ENCODE results near the gene MYH13.

The MYH13 gene

DNA sequence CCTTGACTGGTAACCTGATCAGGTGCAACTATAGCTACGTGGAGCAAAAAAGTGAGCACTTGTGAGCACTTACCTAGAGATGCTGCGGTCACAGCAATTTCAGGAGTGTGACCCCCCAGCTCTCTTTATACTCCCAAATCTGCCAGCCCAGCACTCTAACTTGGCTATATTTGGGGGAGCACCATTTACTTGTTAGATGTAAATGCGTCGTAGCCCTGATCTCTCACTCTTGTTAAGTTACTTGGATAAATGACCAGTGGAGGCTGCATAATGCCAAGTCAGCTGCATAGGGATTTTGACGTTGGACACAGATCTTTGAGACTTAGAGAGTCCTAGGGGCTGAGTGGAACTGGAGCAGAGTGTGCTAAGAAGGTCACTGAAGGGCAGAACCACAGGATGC lies at the start of gene MYH13:
Gene MYH13 (minus strand): TSS at position 101 of the 400 bp plus-strand sequence. CDS start 8,476 bp downstream, outside the sequence.
- H3K27me3 ChIP-seq (ENCODE audit: insufficient read depth, low read length), result no peaks in the 10 kb centered on the region
- no peak within 1 kb of the TSS for H2AFZ ChIP-seq (ENCODE audit: low read depth, low read length)
- H3K4me3 ChIP-seq (ENCODE audit: low read length), result no peak within 1 kb of the TSS
- no peaks in the 10 kb centered on the region for H3K36me3 ChIP-seq (ENCODE audit: insufficient read depth, low read length)
- H3K9me3 ChIP-seq (ENCODE audit: low read length), result no peaks in the 10 kb centered on the region
- H3K4me1 ChIP-seq (ENCODE audit: insufficient read depth, low read length), result no peaks in the 10 kb centered on the region

- Histone ChIP-seq H3K4me3 (ENCODE audit: low read length) (no peak within 1 kb of the TSS), H3K9me3 (ENCODE audit: low read length) (no peaks in the 10 kb centered on the region), H3K36me3 (ENCODE audit: insufficient read depth, low read length) (no peaks in the 10 kb centered on the region), H3K27me3 (ENCODE audit: insufficient read depth, low read length) (no peaks in the 10 kb centered on the region), H2AFZ (ENCODE audit: low read depth, low read length) (no peak within 1 kb of the TSS), H3K4me1 (ENCODE audit: insufficient read depth, low read length) (no peaks in the 10 kb centered on the region)
Measured at GRCh38 chr17:10421900-10422542, 49.2 kb upstream of the MYH13 start, which contains the start of gene MYH8. MYH8 (minus strand) TSS chr17:10421950; CDS start chr17:10420227, 1,723 bp downstream.

GRCh38 chr17:10421211-10421610 lies 48.4 kb upstream of the MYH13 start:
- Histone ChIP-seq H3K4me1 (ENCODE audit: insufficient read depth, low read length) (no peaks in the 10 kb centered on the region), H3K4me3 (ENCODE audit: low read length) (no peak overlapping the region), H3K36me3 (ENCODE audit: insufficient read depth, low read length) (no peaks in the 10 kb centered on the region), H3K9me3 (ENCODE audit: low read length) (no peaks in the 10 kb centered on the region), H2AFZ (ENCODE audit: low read depth, low read length) (no peak overlapping the region), H3K27me3 (ENCODE audit: insufficient read depth, low read length) (no peaks in the 10 kb centered on the region)

DNA sequence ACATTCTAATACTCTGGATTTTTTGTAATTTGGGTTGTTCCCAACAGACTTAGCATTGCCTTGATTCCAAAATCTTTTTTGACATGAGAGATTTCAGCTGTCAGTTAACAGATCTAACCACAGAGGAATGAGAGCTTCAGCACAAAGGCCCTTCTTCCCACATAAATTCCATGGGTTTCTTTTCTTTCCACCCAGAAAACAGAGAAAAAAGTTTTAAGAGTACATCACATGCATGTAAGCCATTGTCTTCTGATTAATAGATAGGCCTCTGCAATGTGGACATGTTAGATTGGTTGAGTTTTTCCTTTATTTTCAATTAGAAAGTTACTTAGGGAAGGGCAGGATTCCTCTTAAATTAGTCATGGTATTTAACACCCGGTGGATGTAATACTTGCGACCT lies 48.0 kb upstream of the MYH13 start:
- H3K4me3 ChIP-seq (ENCODE audit: low read length), result no peak overlapping the region
- no peaks in the 10 kb centered on the region for H3K4me1 ChIP-seq (ENCODE audit: insufficient read depth, low read length)
- H3K9me3 ChIP-seq (ENCODE audit: low read length), result no peaks in the 10 kb centered on the region
- no peaks in the 10 kb centered on the region for H3K27me3 ChIP-seq (ENCODE audit: insufficient read depth, low read length)
- no peak overlapping the region for H2AFZ ChIP-seq (ENCODE audit: low read depth, low read length)
- H3K36me3 ChIP-seq (ENCODE audit: insufficient read depth, low read length), result no peaks in the 10 kb centered on the region

- H3K36me3 ChIP-seq (ENCODE audit: insufficient read depth, low read length), result no peaks in the 10 kb centered on the region
- no peak overlapping the region for H3K4me3 ChIP-seq (ENCODE audit: low read length)
- no peaks in the 10 kb centered on the region for H3K27me3 ChIP-seq (ENCODE audit: insufficient read depth, low read length)
- H3K9me3 ChIP-seq (ENCODE audit: low read length), result no peaks in the 10 kb centered on the region
- H2AFZ ChIP-seq (ENCODE audit: low read depth, low read length), result no peak overlapping the region
- no peaks in the 10 kb centered on the region for H3K4me1 ChIP-seq (ENCODE audit: insufficient read depth, low read length)
Measured at GRCh38 chr17:10417431-10417830, 44.6 kb upstream of the MYH13 start.

DNA sequence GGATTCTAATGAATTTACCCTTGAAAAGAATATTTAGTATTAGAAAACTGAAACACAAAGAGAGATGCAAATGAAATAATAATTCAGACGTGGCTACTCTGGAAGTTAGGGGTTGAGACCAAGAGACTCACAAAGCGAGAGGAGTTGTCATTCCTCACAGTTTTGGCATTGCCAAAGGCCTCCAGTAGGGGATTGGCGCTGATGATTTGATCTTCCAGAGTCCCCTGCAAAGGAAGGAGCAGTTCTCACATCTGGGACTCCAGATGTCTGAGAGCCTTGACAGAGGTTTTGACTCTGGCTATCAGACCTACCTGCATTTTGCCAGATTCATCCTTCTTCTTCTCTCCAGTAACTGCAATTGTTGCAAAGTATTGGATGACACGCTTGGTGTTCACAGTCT lies 42.4 kb upstream of the MYH13 start:
- H3K9me3 ChIP-seq (ENCODE audit: low read length), result no peaks in the 10 kb centered on the region
- no peaks in the 10 kb centered on the region for H3K36me3 ChIP-seq (ENCODE audit: insufficient read depth, low read length)
- H2AFZ ChIP-seq (ENCODE audit: low read depth, low read length), result no peak overlapping the region
- no peaks in the 10 kb centered on the region for H3K27me3 ChIP-seq (ENCODE audit: insufficient read depth, low read length)
- H3K4me3 ChIP-seq (ENCODE audit: low read length), result no peak overlapping the region
- no peaks in the 10 kb centered on the region for H3K4me1 ChIP-seq (ENCODE audit: insufficient read depth, low read length)

- Histone ChIP-seq H3K4me1 (ENCODE audit: insufficient read depth, low read length) (no peaks in the 10 kb centered on the region), H3K4me3 (ENCODE audit: low read length) (no peak overlapping the region), H2AFZ (ENCODE audit: low read depth, low read length) (no peak overlapping the region), H3K27me3 (ENCODE audit: insufficient read depth, low read length) (no peaks in the 10 kb centered on the region), H3K36me3 (ENCODE audit: insufficient read depth, low read length) (no peaks in the 10 kb centered on the region), H3K9me3 (ENCODE audit: low read length) (no peaks in the 10 kb centered on the region)
Measured at GRCh38 chr17:10403589-10403988, 30.8 kb upstream of the MYH13 start.

DNA sequence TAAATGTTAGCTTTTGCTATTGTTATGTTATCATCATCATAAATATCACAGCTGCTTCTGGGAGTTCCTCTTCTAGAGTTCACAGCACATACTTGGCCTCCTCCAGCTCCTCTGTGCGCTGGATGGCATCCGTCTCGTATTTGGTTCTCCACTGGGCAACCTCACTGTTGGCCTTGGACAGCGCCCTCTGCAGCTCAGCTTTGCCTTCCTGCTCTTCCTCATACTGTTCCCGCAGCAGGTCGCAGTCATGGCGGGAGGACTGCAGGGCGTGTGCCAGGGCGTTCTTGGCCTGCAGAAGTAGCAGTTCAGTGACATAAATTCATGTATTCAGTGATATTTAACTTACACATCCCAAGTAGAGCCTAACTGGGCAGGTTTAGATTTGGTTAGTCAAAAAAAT lies 25.5 kb upstream of the MYH13 start:
- Histone ChIP-seq H3K36me3 (ENCODE audit: insufficient read depth, low read length) (no peaks in the 10 kb centered on the region), H3K27me3 (ENCODE audit: insufficient read depth, low read length) (no peaks in the 10 kb centered on the region), H3K9me3 (ENCODE audit: low read length) (no peaks in the 10 kb centered on the region), H2AFZ (ENCODE audit: low read depth, low read length) (no peak overlapping the region), H3K4me1 (ENCODE audit: insufficient read depth, low read length) (no peaks in the 10 kb centered on the region), H3K4me3 (ENCODE audit: low read length) (no peak overlapping the region)

GRCh38 chr17:10396524-10397163 lies 23.8 kb upstream of the MYH13 start:
- Histone ChIP-seq H3K36me3 (ENCODE audit: insufficient read depth, low read length) (no peaks in the 10 kb centered on the region), H3K4me3 (ENCODE audit: low read length) (no peak overlapping the region), H2AFZ (ENCODE audit: low read depth, low read length) (no peak overlapping the region), H3K27me3 (ENCODE audit: insufficient read depth, low read length) (peaks cover 2% of the 10 kb centered on the region), H3K9me3 (ENCODE audit: low read length) (no peaks in the 10 kb centered on the region), H3K4me1 (ENCODE audit: insufficient read depth, low read length) (no peaks in the 10 kb centered on the region)

DNA sequence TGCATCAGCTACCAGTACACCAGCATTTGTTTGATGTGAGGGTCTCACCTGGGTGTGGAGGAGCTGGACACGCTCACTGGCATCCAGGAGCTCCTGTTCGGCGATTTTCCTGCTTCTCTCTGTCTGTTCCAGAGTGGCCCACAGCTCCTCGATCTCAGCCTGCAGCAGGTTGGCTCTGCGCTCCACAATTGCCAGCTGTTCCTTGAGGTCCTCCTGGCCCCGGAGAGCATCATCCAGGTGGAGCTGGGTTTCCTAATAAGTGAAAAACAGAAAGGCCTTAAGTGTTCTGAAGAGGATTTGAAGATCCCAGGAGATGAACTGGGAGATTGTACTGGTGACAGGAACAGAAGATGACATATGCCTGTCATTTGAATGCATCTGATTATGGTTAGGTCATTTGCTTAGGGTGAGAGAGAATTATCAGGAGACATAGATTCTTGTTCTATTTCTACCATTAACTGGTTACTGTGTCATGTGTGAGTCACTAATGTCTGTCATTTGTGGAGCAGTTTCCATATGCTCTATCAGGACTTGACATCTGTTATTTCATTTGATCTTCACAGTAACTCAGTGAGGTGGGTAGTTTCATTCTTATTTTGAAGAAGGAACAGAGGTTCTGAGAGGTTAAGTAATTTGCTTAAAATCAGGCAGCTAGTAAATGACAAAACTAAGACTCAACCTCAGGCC lies 21.5 kb upstream of the MYH13 start:
- Histone ChIP-seq H2AFZ (ENCODE audit: low read depth, low read length) (no peak overlapping the region), H3K4me3 (ENCODE audit: low read length) (no peak overlapping the region), H3K36me3 (ENCODE audit: insufficient read depth, low read length) (no peaks in the 10 kb centered on the region), H3K9me3 (ENCODE audit: low read length) (no peaks in the 10 kb centered on the region), H3K27me3 (ENCODE audit: insufficient read depth, low read length) (peaks cover 2% of the 10 kb centered on the region), H3K4me1 (ENCODE audit: insufficient read depth, low read length) (no peaks in the 10 kb centered on the region)

DNA sequence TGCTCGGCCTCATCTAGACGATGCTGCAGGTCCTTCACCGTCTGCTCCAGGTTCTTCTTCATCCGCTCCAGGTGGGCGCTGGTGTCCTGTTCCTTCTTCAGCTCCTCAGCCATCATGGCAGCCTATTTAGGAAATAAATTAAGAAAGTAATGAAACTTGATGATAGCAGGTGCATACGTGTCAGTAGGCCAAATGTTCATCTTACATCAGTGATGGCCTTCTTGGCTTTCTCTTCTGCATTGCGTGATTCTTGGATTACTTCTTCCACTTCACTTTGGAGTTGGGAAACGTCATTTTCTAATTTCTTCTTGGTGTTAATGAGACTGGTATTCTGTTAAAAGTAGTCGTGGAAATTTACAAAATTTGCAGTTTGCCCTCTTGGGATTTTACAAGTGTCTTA lies 20.1 kb upstream of the MYH13 start:
- H3K9me3 ChIP-seq (ENCODE audit: low read length), result no peaks in the 10 kb centered on the region
- H3K4me1 ChIP-seq (ENCODE audit: insufficient read depth, low read length), result no peaks in the 10 kb centered on the region
- H2AFZ ChIP-seq (ENCODE audit: low read depth, low read length), result no peak overlapping the region
- H3K4me3 ChIP-seq (ENCODE audit: low read length), result no peak overlapping the region
- no peaks in the 10 kb centered on the region for H3K36me3 ChIP-seq (ENCODE audit: insufficient read depth, low read length)
- peaks cover 2% of the 10 kb centered on the region for H3K27me3 ChIP-seq (ENCODE audit: insufficient read depth, low read length)

DNA sequence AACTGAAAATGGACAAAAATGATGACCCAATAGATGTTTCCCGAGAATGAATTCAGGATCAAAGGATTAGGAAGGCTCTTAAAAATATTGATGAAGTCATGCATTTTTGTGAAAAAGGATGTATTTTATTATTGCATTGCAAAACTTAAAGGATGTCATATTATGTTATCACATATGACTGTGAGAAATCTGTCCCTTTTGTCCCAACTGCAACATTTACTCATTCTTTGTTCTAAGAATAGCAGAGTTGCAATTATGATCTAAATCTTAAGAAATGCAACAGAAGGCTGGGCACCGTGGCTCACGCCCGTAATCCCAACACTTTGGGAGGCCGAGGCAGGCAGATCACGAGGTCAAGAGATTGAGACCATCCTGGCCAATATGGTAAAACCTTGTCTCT lies 13.1 kb upstream of the MYH13 start:
- no peak overlapping the region for H3K4me3 ChIP-seq (ENCODE audit: low read length)
- H3K36me3 ChIP-seq (ENCODE audit: insufficient read depth, low read length), result no peaks in the 10 kb centered on the region
- no peaks in the 10 kb centered on the region for H3K4me1 ChIP-seq (ENCODE audit: insufficient read depth, low read length)
- no peak overlapping the region for H2AFZ ChIP-seq (ENCODE audit: low read depth, low read length)
- H3K27me3 ChIP-seq (ENCODE audit: insufficient read depth, low read length), result no peaks in the 10 kb centered on the region
- no peaks in the 10 kb centered on the region for H3K9me3 ChIP-seq (ENCODE audit: low read length)

DNA sequence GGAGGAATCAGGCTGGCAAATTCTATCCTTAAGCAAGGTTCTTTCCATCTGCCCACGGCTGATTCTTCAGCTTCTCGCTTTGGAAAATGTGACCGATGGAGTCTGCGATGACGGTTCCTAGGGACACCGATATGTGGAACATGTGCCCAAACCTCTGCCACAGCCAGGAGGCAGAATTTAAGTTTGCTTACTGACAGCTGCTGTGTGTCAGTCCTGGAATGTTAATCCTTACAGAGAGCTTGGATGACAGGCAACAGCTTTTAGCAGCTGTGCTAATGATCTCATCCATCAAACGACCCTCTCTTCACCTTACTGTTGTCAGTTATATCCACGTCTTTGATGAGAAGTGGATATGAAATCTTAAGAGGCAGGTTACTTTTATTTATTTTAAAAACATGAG lies 11.4 kb upstream of the MYH13 start:
- Histone ChIP-seq H3K9me3 (ENCODE audit: low read length) (no peaks in the 10 kb centered on the region), H3K36me3 (ENCODE audit: insufficient read depth, low read length) (no peaks in the 10 kb centered on the region), H2AFZ (ENCODE audit: low read depth, low read length) (no peak overlapping the region), H3K27me3 (ENCODE audit: insufficient read depth, low read length) (no peaks in the 10 kb centered on the region), H3K4me3 (ENCODE audit: low read length) (no peak overlapping the region), H3K4me1 (ENCODE audit: insufficient read depth, low read length) (no peaks in the 10 kb centered on the region)
